H1 (cell line): ENCODE results near the gene PTPRJ.

Experiments
- EP300 ChIP-seq, 2 experiments: IDR thresholded peaks; 1 replicate in 1 of 2; 2 replicates in 1 of 2; pipeline ENCODE4 v1.6.1; 2011 to 2012; ENCODE audit warnings: low read depth in 2 of 2, low read length in 2 of 2, mild to moderate bottlenecking in 2 of 2, borderline replicate concordance in 1 of 2, inconsistent platforms in 1 of 2, moderate library complexity in 1 of 2
- EZH2 ChIP-seq: fragments of 200-600 bp; sonication (generic); IDR thresholded peaks from 2 replicates; pipeline ENCODE4 v1.7.1; 2012; ENCODE audit warnings: low read depth, mild to moderate bottlenecking, moderate library complexity, low read length, inconsistent platforms; ENCODE audit not compliant: severe bottlenecking
- PHF8 ChIP-seq: fragments of 200-600 bp; sonication (generic); conservative IDR thresholded peaks from 2 replicates; pipeline ENCODE4 v1.7.1; 2012; ENCODE audit warnings: low read depth, mild to moderate bottlenecking, inconsistent platforms, low read length, moderate library complexity
- SIN3A ChIP-seq, 2 experiments: IDR thresholded peaks in 1 of 2; conservative IDR thresholded peaks in 1 of 2; 2 replicates each; pipeline ENCODE4 v1.6.1; 2011 to 2012; ENCODE audit warnings: low read length in 2 of 2, improper control_type of control experiment in 1 of 2, low read depth in 1 of 2, mild to moderate bottlenecking in 1 of 2
- TEAD4 ChIP-seq: IDR thresholded peaks from 2 replicates; pipeline ENCODE4 v1.6.1; 2012; ENCODE audit warnings: low read depth, low read length, inconsistent platforms, mixed read lengths
- TF ChIP-seq, protein P1 (sequence below), 3 experiments: IDR thresholded peaks; 1 replicate in 2 of 3; 2 replicates in 1 of 3; pipeline versions ENCODE4 v1.5.1 to v1.6.1; 2011; ENCODE audit warnings: low read length in 3 of 3, mild to moderate bottlenecking in 3 of 3, inconsistent platforms in 2 of 3, low read depth in 1 of 3, moderate library complexity in 1 of 3; ENCODE audit not compliant: insufficient read depth in 1 of 3; ENCODE audit errors: control extremely low read depth in 1 of 3

DNA sequence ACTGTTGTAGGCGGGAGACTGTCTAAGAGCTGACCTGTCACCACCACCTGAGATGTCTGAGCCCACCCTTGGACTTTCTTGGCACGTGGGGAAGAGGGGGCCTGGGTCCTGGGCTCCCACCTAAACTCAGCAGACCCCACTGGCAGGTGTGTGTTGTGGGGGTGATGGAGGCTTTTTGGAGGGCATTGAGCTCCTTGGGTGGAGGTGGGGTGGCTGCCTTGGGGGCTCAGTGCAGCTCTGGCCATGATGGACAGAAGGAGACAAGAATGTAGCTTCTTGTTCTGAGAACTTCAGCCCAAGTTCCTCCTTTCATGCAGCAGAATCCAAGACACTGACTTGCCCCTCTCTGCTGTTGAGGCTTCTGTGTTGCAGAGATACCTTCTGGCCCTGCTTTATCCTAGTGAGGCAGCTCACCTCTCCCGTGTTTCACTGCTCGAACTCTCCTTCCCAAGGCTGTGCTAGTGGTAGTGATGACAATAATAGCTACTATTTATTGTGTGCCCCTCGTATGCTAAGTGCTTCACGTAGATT lies 119.6 kb downstream of the PTPRJ start:
- TF ChIP-seq SIN3A (conservative IDR thresholded peaks at IDR 0.05 in 1 of 2, IDR thresholded peaks at IDR 0.05 in 1 of 2; ENCODE audit: low read depth in 1 of 2, low read length in 2 of 2), result no peak
- TF ChIP-seq PHF8, result no peak
- TF ChIP-seq TEAD4, result no peak
- TF ChIP-seq, protein P1, sequence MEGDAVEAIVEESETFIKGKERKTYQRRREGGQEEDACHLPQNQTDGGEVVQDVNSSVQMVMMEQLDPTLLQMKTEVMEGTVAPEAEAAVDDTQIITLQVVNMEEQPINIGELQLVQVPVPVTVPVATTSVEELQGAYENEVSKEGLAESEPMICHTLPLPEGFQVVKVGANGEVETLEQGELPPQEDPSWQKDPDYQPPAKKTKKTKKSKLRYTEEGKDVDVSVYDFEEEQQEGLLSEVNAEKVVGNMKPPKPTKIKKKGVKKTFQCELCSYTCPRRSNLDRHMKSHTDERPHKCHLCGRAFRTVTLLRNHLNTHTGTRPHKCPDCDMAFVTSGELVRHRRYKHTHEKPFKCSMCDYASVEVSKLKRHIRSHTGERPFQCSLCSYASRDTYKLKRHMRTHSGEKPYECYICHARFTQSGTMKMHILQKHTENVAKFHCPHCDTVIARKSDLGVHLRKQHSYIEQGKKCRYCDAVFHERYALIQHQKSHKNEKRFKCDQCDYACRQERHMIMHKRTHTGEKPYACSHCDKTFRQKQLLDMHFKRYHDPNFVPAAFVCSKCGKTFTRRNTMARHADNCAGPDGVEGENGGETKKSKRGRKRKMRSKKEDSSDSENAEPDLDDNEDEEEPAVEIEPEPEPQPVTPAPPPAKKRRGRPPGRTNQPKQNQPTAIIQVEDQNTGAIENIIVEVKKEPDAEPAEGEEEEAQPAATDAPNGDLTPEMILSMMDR (IDR thresholded peaks at IDR 0.05; ENCODE audit: control extremely low read depth in 1 of 3, insufficient read depth in 1 of 3, low read depth in 1 of 3, low read length in 3 of 3), result no peak
- no peak for TF ChIP-seq EZH2
- TF ChIP-seq EP300 (IDR thresholded peaks at IDR 0.05; ENCODE audit: borderline replicate concordance in 1 of 2, low read depth in 2 of 2, low read length in 2 of 2), result no peak
